CD14-positive monocyte (primary cell): ENCODE data around the gene CTNNA2. TPM values are rescaled to one million over a fixed set of nuclear protein-coding genes. Genes with fewer than 3 reads are reported as not detected.

Experiments used
- DNase-seq, 3 donors: peaks; one replicate each; pipeline ENCODE4 v3.0.0-alpha.2; 2011 to 2022
- H2AFZ ChIP-seq: 2 replicates; pipeline ENCODE4 v1.6.0; 2012; ENCODE audit warnings: mild to moderate bottlenecking, low read depth, low read length, inconsistent platforms; ENCODE audit not compliant: insufficient read depth, poor library complexity, severe bottlenecking
- H3K27ac ChIP-seq, 2 donors: 1 replicate in 1 of 2; 2 replicates in 1 of 2; pipeline ENCODE4 v1.5.1; 2012 to 2013; ENCODE audit warnings: low read length in 2 of 2, control low read depth in 1 of 2, inconsistent platforms in 1 of 2, low read depth in 1 of 2, mild to moderate bottlenecking in 1 of 2
- H3K27me3 ChIP-seq, 2 donors: one replicate each; pipeline versions ENCODE4 v1.6.0 to v1.6.1; 2011 to 2013; ENCODE audit warnings: low read length in 2 of 2; ENCODE audit not compliant: control insufficient read depth in 2 of 2, insufficient read depth in 2 of 2
- H3K36me3 ChIP-seq, 2 donors: replicated peaks in 1 of 2; 1 replicate in 1 of 2; 2 replicates in 1 of 2; pipeline versions ENCODE4 v1.5.1 to v1.6.1; 2012 to 2013; ENCODE audit warnings: low read length in 2 of 2, control low read depth in 1 of 2, inconsistent platforms in 1 of 2, mild to moderate bottlenecking in 1 of 2; ENCODE audit not compliant: insufficient read depth in 2 of 2, control insufficient read depth in 1 of 2
- H3K4me1 ChIP-seq, 2 donors: 1 replicate in 1 of 2; 2 replicates in 1 of 2; pipeline versions ENCODE4 v1.5.1 to v1.6.1; 2012 to 2013; ENCODE audit warnings: low read length in 2 of 2, control low read depth in 1 of 2, inconsistent platforms in 1 of 2, mild to moderate bottlenecking in 1 of 2, moderate library complexity in 1 of 2; ENCODE audit not compliant: insufficient read depth in 2 of 2, control insufficient read depth in 1 of 2
- H3K4me2 ChIP-seq: replicated peaks from 2 replicates; pipeline ENCODE3; 2012; ENCODE audit warnings: low read length, moderate library complexity, mild to moderate bottlenecking; ENCODE audit not compliant: poor library complexity, severe bottlenecking; ENCODE audit errors: extremely low read depth
- H3K4me3 ChIP-seq, 3 experiments: fragments of 200-600 bp in 1 of 3; sonication (generic) in 1 of 3; replicated peaks in 1 of 3; 1 replicate in 2 of 3; 2 replicates in 1 of 3; pipeline ENCODE4 v1.5.1; 2011 to 2013; ENCODE audit warnings: low read length in 3 of 3, mild to moderate bottlenecking in 3 of 3, control low read depth in 2 of 3, low read depth in 2 of 3, inconsistent platforms in 1 of 3, moderate library complexity in 1 of 3
- H3K79me2 ChIP-seq: 2 replicates; pipeline ENCODE4 v1.6.0; 2012; ENCODE audit warnings: mild to moderate bottlenecking, control low read depth, inconsistent platforms, low read length, moderate library complexity; ENCODE audit not compliant: insufficient read depth
- H3K9ac ChIP-seq: 2 replicates; pipeline ENCODE4 v1.6.0; 2017; ENCODE audit warnings: low read length, mild to moderate bottlenecking; ENCODE audit not compliant: insufficient read depth, poor library complexity, severe bottlenecking
- H3K9me3 ChIP-seq, 2 donors: replicated peaks in 1 of 2; 1 replicate in 1 of 2; 2 replicates in 1 of 2; pipeline versions ENCODE4 v1.5.1 to v1.6.1; 2012 to 2013; ENCODE audit warnings: low read length in 2 of 2, control low read depth in 1 of 2; ENCODE audit not compliant: control insufficient read depth in 1 of 2, insufficient read depth in 1 of 2
- H4K20me1 ChIP-seq: 2 replicates; pipeline ENCODE4 v1.6.0; 2012; ENCODE audit warnings: mild to moderate bottlenecking, low read length, control low read depth, moderate library complexity; ENCODE audit not compliant: insufficient read depth
- H3K27ac Mint-ChIP-seq, 7 donors: one replicate each; pipeline ENCODE4 v1.8.0; 2020; ENCODE audit warnings: mild to moderate bottlenecking in 7 of 7, mixed read lengths in 7 of 7, moderate library complexity in 6 of 7, inconsistent platforms in 2 of 7
- H3K27me3 Mint-ChIP-seq, 3 donors: one replicate each; pipeline ENCODE4 v1.8.0; 2021 to 2022; ENCODE audit warnings: low read depth in 3 of 3, mild to moderate bottlenecking in 3 of 3, mixed read lengths in 3 of 3, moderate library complexity in 3 of 3, inconsistent platforms in 1 of 3
- H3K36me3 Mint-ChIP-seq, 2 donors: one replicate each; pipeline ENCODE4 v1.8.0; 2020; ENCODE audit warnings: mixed read lengths in 2 of 2, inconsistent platforms in 1 of 2, mild to moderate bottlenecking in 1 of 2
- H3K4me1 Mint-ChIP-seq: one replicate; pipeline ENCODE4 v1.8.0; 2020; ENCODE audit warnings: mild to moderate bottlenecking, mixed read lengths
- H3K4me3 Mint-ChIP-seq, 2 donors: one replicate each; pipeline ENCODE4 v1.8.0; 2020; ENCODE audit warnings: mild to moderate bottlenecking in 2 of 2, mixed read lengths in 2 of 2, moderate library complexity in 1 of 2
- H3K9me3 Mint-ChIP-seq, 7 donors: one replicate each; pipeline ENCODE4 v1.8.0; 2020 to 2022; ENCODE audit warnings: mixed read lengths in 7 of 7, mild to moderate bottlenecking in 6 of 7, moderate library complexity in 6 of 7, inconsistent platforms in 2 of 7
- WGBS: methylation state at CpG from one replicate; pipeline ENCODE4 v1.1.5; 2013; ENCODE audit warnings: missing lambda C conversion rate; ENCODE audit not compliant: insufficient coverage; 5-methylcytosine and 5-hydroxymethylcytosine counted together
- intact Hi-C, 2 donors: fragments of 100-400 bp; cut with micrococcal nuclease; formaldehyde crosslinking; loops; one replicate each; pipeline versions ENCODE4 v1.15.0 to v1.15.1; 2023
- polyA plus RNA-seq, 3 donors: library from polyadenylated mRNA; depleted of rRNA in 1 of 3; unstranded in 2 of 3; stranded (reverse) in 1 of 3; fragments of 300-500 nt in 2 of 3; fragments of >200 nt in 1 of 3; fragmentation: Illumina TruSeq in 2 of 3; gene quantifications; 1 replicate in 2 of 3; 2 replicates in 1 of 3; pipeline ENCODE4 v1.2.3, GENCODE V29; 2012 to 2021
- TF ChIP-seq, protein P1 (sequence below): fragments of 200-600 bp; IDR thresholded peaks from one replicate; pipeline ENCODE4 v1.8.0; 2022; ENCODE audit warnings: antibody characterized with exemption, mild to moderate bottlenecking

Gene CTNNA2
- polyA plus RNA-seq, 3 donors: not detected

- Mint-ChIP-seq H3K4me1 (peaks cover 3% of the 10 kb centered on the region), H3K9me3 (peaks cover 0 to 2% (median 0%) of the 10 kb centered on the region in 7 donors), H3K27me3 (peaks cover 0 to 3% (median 2%) of the 10 kb centered on the region in 3 donors), H3K36me3 (no peaks in the 10 kb centered on the region), H3K27ac (peak overlapping the region in 1 of 7 donors; percentile 52), H3K4me3 (peak overlapping the region in 1 of 2 donors; percentile 26)
- H3K9me3 ChIP-seq: no peaks in the 10 kb centered on the region
- no peak overlapping the region for H2AFZ ChIP-seq
- H3K27me3 ChIP-seq: no peaks in the 10 kb centered on the region
- H3K27ac ChIP-seq: no peak overlapping the region
- no peak for DNase-seq
- H3K9ac ChIP-seq: no peak overlapping the region
- TF ChIP-seq, protein P1, sequence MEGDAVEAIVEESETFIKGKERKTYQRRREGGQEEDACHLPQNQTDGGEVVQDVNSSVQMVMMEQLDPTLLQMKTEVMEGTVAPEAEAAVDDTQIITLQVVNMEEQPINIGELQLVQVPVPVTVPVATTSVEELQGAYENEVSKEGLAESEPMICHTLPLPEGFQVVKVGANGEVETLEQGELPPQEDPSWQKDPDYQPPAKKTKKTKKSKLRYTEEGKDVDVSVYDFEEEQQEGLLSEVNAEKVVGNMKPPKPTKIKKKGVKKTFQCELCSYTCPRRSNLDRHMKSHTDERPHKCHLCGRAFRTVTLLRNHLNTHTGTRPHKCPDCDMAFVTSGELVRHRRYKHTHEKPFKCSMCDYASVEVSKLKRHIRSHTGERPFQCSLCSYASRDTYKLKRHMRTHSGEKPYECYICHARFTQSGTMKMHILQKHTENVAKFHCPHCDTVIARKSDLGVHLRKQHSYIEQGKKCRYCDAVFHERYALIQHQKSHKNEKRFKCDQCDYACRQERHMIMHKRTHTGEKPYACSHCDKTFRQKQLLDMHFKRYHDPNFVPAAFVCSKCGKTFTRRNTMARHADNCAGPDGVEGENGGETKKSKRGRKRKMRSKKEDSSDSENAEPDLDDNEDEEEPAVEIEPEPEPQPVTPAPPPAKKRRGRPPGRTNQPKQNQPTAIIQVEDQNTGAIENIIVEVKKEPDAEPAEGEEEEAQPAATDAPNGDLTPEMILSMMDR: no peak
- no peaks in the 10 kb centered on the region for H3K79me2 ChIP-seq
- H4K20me1 ChIP-seq: no peaks in the 10 kb centered on the region
- no peak overlapping the region for H3K4me2 ChIP-seq
- H3K4me1 ChIP-seq: no peaks in the 10 kb centered on the region
- no peak overlapping the region for H3K4me3 ChIP-seq
- no CpG with 5 or more reads among the region's 3 CpGs for WGBS
- intact Hi-C loops: no loop called here
- no peaks in the 10 kb centered on the region for H3K36me3 ChIP-seq
Measured at GRCh38 chr2:80365762-80366161, 852.9 kb downstream of the CTNNA2 start.

- Histone ChIP-seq H2AFZ (no peak overlapping the region), H3K9me3 (peaks cover 0 to 6% of the 10 kb centered on the region in 2 donors), H3K4me1 (no peaks in the 10 kb centered on the region), H3K4me3 (no peak overlapping the region), H3K9ac (no peak overlapping the region), H3K4me2 (no peak overlapping the region), H3K27me3 (no peaks in the 10 kb centered on the region), H4K20me1 (no peaks in the 10 kb centered on the region), H3K27ac (no peak overlapping the region), H3K79me2 (no peaks in the 10 kb centered on the region), H3K36me3 (no peaks in the 10 kb centered on the region)
- no CpG with 5 or more reads among the region's 3 CpGs for WGBS
- peaks cover 0 to 3% (median 2%) of the 10 kb centered on the region in 3 donors for H3K27me3 Mint-ChIP-seq
- no peak for DNase-seq
- intact Hi-C loops: no loop called here
- H3K27ac Mint-ChIP-seq: no peak overlapping the region
- TF ChIP-seq, protein P1: no peak
- H3K4me3 Mint-ChIP-seq: no peak overlapping the region
- H3K4me1 Mint-ChIP-seq: peaks cover 3% of the 10 kb centered on the region
- no peaks in the 10 kb centered on the region for H3K36me3 Mint-ChIP-seq
- H3K9me3 Mint-ChIP-seq: peaks cover 2 to 9% (median 2%) of the 10 kb centered on the region in 7 donors
Measured at GRCh38 chr2:80370375-80371009, 857.6 kb downstream of the CTNNA2 start.
